ENCODE data around the gene GREB1.

GRCh38 chr2:11578986-11579774 is 45.3 kb downstream of the GREB1 start:
- TF ChIP-seq CTCF (IDR thresholded peaks at IDR 0.05) (no peak), POLR2A (IDR thresholded peaks at IDR 0.05) (no peak)
